ENCODE results near the gene L3MBTL4.
"Not testable (repeated sequence)": the region's sequence is repeated elsewhere in the genome, so short reads cannot be mapped to it uniquely, and the experiment has no call there.

Gene L3MBTL4

GRCh38 chr18:6158958-6159357, 255.8 kb downstream of the L3MBTL4 start:
- no peak for TF ChIP-seq POLR2A (IDR thresholded peaks at IDR 0.05; ENCODE audit: low read depth, low read length)
- DNase-seq (ENCODE audit: insufficient read length, low spot score) (no peak), FAIRE-seq (no peak)

GRCh38 chr18:6156446-6156845, 258.3 kb downstream of the L3MBTL4 start:
- FAIRE-seq (no peak), DNase-seq (ENCODE audit: insufficient read length, low spot score) (no peak)
- TF ChIP-seq POLR2A (IDR thresholded peaks at IDR 0.05; ENCODE audit: low read depth, low read length) = no peak

- DNase-seq (ENCODE audit: insufficient read length, low spot score) (no peak), FAIRE-seq (no peak)
- no peak for TF ChIP-seq POLR2A (IDR thresholded peaks at IDR 0.05; ENCODE audit: low read depth, low read length)
These were observed 259.0 kb downstream of the L3MBTL4 start for GRCh38 chr18:6155707-6156106.

- DNase-seq (ENCODE audit: insufficient read length, low spot score) (no peak), FAIRE-seq (no peak)
- TF ChIP-seq POLR2A (IDR thresholded peaks at IDR 0.05; ENCODE audit: low read depth, low read length) = no peak
These were observed 264.3 kb downstream of the L3MBTL4 start for GRCh38 chr18:6150430-6150829.

- no peak for TF ChIP-seq POLR2A (IDR thresholded peaks at IDR 0.05; ENCODE audit: low read depth, low read length)
- FAIRE-seq (no peak), DNase-seq (ENCODE audit: insufficient read length, low spot score) (no peak)
These were observed 268.4 kb downstream of the L3MBTL4 start for GRCh38 chr18:6146307-6146661.

- FAIRE-seq (no peak), DNase-seq (ENCODE audit: insufficient read length, low spot score) (no peak)
- TF ChIP-seq POLR2A (IDR thresholded peaks at IDR 0.05; ENCODE audit: low read depth, low read length) = no peak
These were observed 268.9 kb downstream of the L3MBTL4 start for GRCh38 chr18:6145645-6146306.

GRCh38 chr18:6139007-6139406, 275.7 kb downstream of the L3MBTL4 start:
- no peak for DNase-seq (ENCODE audit: insufficient read length, low spot score)
- TF ChIP-seq POLR2A (IDR thresholded peaks at IDR 0.05; ENCODE audit: low read depth, low read length) = no peak
- no peak for FAIRE-seq

- not testable (repeated sequence) for DNase-seq (ENCODE audit: insufficient read length, low spot score); FAIRE-seq
These were observed 278.8 kb downstream of the L3MBTL4 start for GRCh38 chr18:6135901-6136300.

GRCh38 chr18:6135029-6135428, 279.7 kb downstream of the L3MBTL4 start:
- not testable (repeated sequence) for DNase-seq (ENCODE audit: insufficient read length, low spot score); FAIRE-seq

GRCh38 chr18:6132751-6133368, 281.9 kb downstream of the L3MBTL4 start:
- DNase-seq (ENCODE audit: insufficient read length, low spot score) (no peak), FAIRE-seq (no peak)
- TF ChIP-seq POLR2A (IDR thresholded peaks at IDR 0.05; ENCODE audit: low read depth, low read length) = no peak

GRCh38 chr18:6120820-6121279, 293.9 kb downstream of the L3MBTL4 start:
- no peak for FAIRE-seq
- no peak for TF ChIP-seq POLR2A (IDR thresholded peaks at IDR 0.05; ENCODE audit: low read depth, low read length)
- DNase-seq (ENCODE audit: insufficient read length, low spot score) = no peak

GRCh38 chr18:6119761-6120160, 294.9 kb downstream of the L3MBTL4 start:
- TF ChIP-seq POLR2A (IDR thresholded peaks at IDR 0.05; ENCODE audit: low read depth, low read length) = no peak
- DNase-seq (ENCODE audit: insufficient read length, low spot score) (no peak), FAIRE-seq (no peak)

GRCh38 chr18:6118080-6118479, 296.6 kb downstream of the L3MBTL4 start:
- FAIRE-seq (no peak), DNase-seq (ENCODE audit: insufficient read length, low spot score) (no peak)
- no peak for TF ChIP-seq POLR2A (IDR thresholded peaks at IDR 0.05; ENCODE audit: low read depth, low read length)

GRCh38 chr18:6115710-6116109, 299.0 kb downstream of the L3MBTL4 start:
- FAIRE-seq (no peak), DNase-seq (ENCODE audit: insufficient read length, low spot score) (no peak)
- TF ChIP-seq POLR2A (IDR thresholded peaks at IDR 0.05; ENCODE audit: low read depth, low read length) = no peak

GRCh38 chr18:6113650-6114049, 301.1 kb downstream of the L3MBTL4 start:
- no peak for DNase-seq (ENCODE audit: insufficient read length, low spot score)
- no peak for FAIRE-seq
- no peak for TF ChIP-seq POLR2A (IDR thresholded peaks at IDR 0.05; ENCODE audit: low read depth, low read length)
